GM18505 (cell line): Measurements from ENCODE around the gene ASB2.

Experiments
- ATAC-seq: cut with Tn5 transposase; IDR thresholded peaks from one replicate; pipeline ENCODE4 v1.9.1; 2021; ENCODE audit not compliant: unreplicated experiment
- POLR2A ChIP-seq: IDR thresholded peaks from 4 replicates; pipeline ENCODE4 v1.6.1; 2011; ENCODE audit warnings: borderline replicate concordance; ENCODE audit not compliant: insufficient read depth, insufficient read length; ENCODE audit errors: extremely low read depth

ASB2 gene

DNA sequence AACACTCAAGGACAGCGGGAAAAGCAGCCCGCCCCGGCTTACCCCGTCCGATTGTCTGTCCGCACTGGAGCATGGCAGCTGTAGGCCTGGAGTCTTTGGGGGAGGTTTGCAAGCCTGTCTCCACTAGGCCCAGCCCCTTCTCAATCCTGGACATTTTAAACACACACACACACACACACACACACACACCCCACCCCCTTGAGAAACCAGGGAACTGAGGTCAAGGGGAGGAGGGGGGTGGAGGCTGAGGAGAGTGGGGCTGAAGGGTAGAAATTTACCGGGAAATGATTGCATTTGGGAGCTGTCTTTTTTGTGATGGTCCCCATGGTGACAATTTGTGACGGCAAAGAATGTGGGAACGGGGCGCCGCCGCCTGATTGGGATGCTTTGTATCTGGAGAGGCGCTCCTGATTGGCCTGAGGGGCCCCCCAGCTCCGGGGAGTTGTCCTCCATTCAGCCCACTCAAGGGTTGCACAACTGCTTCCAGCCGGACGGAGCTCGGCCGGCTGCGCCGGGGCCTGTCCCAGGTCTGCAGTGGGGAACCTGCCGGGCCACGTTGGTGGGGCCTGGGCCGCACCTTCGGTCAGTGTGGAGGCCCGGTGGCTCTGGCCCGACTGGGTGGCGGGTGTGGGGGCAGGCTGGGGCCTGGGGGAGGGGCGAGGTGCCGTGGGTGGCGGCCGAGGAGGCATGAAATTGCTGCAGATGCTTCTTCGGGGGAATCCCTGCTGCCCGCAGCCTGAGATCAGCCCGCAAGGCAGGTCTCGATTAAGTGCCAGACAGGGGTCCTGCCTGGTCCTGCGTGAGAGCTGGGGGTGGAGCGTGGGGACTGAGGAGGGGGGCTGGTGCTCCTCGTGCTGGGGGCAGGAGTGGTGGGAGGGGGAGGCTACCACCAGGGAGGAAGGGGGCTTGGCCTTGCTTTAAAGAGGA, 49.2 kb downstream of the ASB2 start, which contains the start of gene FAM181A:
FAM181A (plus strand) TSS at position 472 of the 927 bp plus-strand sequence. CDS start 942 bp downstream, outside the sequence.
- TF ChIP-seq POLR2A, result no peak
- ATAC-seq, result no peak

DNA sequence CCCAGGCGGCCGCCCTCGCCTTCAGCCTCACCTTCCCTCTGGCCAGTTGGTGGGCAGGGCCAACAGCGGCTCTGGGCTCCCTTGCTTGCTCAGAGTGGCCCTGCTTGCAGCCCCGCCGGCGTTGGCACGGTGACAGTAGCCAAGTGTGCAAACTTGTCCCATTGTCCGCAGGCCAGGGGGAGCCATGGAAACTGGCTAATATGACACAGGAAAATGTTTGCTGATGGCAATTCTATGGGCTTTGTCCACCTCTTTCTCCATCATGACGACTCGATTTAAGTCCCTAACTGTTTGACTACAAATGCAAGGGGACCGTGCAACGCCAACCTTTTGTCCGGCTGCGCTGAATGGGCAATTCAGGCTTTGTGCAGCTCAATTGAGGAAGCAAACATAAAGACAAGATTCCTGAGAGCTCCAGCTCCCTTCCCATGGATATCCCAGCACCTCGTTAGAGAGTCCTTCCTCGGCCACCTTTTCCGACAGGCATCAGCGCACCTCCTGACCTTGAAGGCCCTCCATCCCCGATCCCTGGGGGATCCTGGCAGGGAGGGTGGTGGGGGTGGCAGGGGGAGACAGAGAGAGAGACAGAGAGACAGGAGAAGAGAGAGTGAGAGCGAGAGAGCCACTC, 50.0 kb downstream of the ASB2 start:
- TF ChIP-seq POLR2A, result no peak

DNA sequence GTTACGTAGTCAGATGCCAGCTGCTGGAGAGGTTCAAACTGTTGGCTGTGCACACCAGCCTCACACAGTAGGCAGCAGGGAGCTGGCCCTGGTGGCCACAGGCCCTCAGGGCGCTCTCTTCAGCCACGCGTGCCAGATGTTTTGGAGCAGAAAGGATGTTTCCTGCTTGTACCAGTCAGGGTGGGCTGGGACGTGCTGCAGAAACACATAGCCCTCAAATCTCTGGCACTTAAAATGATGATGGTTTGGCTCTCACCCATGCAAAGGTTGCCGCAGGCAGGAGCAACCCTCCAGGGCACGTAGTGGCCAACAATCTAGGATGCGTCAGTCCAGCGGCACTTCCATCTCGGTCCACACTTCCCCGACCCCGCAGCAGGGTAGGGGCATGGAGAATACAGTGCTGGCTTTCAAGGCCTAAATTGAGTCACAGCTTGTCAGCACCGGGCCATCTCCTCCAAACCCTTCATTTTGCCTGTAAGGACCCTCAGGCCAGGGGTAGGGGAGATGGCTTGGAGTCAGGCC, 50.9 kb downstream of the ASB2 start:
- no peak for ATAC-seq
- TF ChIP-seq POLR2A, result no peak

More for the DNA sequence above, 50.0 kb downstream of the ASB2 start:
- ATAC-seq, result no peak

DNA sequence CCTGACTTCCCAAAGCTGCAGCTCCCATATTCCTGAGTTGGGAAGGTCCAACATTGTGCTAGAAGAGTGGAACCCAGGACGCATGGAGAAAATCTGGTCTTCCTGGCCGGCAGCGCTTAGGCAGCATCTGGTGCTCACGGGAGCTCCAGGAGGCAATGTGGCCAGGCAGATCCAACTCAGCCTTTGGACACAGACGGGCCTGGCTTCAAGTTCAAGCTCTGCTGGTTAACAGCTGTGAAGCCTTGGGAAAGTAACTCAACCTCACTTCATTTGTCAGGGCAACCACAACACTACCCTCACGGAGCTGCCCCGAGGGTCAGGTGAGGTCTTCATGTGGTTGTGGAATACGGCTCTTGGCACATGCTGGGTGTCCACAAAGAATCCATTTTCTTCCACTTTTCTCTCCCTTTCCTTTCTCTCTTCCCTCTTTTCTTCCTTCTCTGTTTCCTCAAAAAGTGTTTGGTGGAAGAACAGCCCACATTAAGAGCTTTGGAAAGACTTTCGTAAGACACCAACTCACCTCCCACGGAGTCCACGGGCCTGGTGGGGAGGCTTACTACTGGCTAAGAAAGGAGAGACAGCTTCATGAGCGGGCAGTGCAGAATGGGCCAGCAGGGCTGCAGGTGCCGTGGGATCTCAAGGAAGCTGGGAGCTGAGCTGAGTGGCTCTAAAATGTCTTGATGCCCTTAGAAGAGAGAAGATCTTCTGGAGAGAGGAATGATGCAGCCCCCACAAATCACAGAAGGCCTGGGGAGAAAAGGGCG, 51.6 kb downstream of the ASB2 start:
- TF ChIP-seq POLR2A, result no peak

DNA sequence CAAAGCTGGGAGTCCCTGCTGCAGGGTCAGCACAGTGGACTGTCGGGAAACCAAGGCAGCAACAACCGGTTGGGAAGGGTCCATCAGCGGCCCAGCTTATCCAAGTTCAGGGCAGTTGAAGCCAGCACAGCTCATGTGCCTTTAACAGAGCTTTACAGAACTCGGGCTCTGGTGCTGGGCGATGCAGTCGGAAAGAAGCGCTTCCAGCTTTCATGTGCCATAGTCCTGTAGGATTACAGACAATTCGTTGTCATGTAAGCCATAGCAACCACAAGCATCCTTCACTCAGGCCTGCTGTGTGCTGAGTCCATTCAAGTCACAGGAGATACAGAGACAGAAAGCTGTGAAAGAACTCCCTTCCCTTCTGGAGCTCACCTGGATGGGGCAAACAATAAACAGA, 52.7 kb downstream of the ASB2 start:
- TF ChIP-seq POLR2A, result no peak
- no peak for ATAC-seq

More for the DNA sequence above, 51.6 kb downstream of the ASB2 start:
- no peak for ATAC-seq

DNA sequence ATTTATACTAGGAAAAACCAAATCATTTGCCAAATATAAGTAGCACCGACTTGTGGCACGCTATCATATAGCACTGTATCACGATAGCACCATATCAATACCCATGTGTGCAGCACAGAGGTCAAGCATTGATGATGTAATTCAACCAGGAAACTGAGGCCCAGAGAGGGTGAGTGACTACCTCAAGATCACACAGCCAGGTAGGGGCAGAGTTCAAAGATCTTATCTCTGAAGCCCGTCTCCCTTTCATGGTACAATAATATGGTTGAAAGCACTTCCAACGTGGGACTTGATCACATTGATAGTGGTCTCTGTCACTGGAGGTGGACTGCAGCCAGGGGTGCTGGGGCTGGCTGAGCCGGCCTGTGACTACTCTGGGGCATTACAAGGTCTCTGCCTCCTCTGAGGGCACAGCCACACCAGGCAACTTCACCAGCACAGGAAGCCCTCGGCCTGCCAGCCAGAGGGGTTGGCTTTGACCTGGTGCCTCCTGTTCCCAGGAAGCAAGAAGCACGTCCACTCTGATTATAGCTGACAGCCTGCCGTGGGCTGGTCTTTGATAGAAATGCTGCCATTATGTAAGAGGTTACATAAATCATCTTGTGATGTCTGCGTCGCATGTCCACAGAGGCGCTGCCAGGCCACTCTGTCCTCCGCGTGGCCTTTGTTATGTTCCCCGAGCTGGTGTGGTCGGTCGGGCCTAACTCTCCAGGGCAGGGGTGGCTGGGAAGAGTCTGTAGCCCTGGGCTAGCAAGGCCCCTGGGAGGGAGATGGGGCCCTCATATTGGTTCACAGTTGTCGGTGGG, 55.2 kb downstream of the ASB2 start:
- no peak for TF ChIP-seq POLR2A
- ATAC-seq, result no peak

DNA sequence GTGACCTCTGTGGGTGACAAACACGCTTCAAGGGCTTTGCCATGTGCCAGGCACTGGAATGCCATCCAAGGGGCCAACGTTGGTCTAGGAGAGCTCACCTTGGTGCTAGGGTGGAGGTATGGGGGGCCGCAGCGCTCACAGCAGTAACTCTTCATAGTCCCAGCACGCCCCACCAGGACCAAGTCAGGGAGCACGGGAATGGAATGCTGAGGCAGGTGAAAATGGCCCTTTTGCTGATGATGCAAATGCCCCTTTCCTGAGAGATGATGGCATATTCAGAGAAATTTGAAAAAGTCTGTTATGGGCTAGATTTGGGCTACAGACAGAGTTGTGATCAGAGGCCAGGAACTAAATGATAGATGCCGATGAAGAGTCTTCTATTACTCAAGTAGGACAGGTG, 59.2 kb downstream of the ASB2 start:
- ATAC-seq, result no peak
- TF ChIP-seq POLR2A, result no peak

DNA sequence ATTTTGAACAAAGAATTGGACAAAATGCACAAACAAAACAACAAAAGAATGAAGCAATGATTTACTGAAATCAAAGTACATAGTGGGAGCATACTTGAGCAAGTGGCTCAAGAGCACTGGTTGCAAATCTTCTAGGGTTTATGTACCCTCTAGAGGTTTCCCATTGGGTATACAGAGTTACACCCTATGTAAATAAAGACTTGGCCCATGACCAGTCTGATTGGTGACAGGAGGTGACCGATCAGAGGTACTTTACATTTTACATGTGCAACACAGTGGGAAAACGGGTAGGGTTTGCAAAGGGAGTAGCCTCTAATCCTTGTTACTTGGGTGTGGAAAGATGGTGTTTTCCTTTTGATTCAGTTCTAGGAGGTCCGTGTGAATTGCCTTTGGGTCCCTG, 59.9 kb downstream of the ASB2 start:
- ATAC-seq, result no peak
- TF ChIP-seq POLR2A, result no peak

DNA sequence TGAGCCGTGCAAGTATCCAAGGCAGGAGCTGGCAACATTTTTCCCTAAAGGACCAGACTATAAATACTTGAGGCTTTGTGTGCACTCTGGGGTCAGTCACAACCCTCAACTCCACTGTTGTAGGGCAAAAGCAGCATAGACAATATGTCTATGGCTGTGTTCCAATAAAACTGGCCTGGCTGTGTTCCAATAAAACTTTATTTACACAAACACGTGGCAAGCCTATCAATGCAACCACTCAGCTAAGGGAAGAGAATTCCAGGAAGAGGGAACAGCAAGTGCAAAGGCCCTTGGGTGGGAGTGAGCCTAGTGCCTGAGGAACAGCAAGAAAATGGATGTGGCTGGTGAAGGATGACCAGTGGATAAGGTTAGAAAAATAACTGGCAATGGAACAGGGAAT, 60.6 kb downstream of the ASB2 start:
- ATAC-seq, result no peak
- no peak for TF ChIP-seq POLR2A

DNA sequence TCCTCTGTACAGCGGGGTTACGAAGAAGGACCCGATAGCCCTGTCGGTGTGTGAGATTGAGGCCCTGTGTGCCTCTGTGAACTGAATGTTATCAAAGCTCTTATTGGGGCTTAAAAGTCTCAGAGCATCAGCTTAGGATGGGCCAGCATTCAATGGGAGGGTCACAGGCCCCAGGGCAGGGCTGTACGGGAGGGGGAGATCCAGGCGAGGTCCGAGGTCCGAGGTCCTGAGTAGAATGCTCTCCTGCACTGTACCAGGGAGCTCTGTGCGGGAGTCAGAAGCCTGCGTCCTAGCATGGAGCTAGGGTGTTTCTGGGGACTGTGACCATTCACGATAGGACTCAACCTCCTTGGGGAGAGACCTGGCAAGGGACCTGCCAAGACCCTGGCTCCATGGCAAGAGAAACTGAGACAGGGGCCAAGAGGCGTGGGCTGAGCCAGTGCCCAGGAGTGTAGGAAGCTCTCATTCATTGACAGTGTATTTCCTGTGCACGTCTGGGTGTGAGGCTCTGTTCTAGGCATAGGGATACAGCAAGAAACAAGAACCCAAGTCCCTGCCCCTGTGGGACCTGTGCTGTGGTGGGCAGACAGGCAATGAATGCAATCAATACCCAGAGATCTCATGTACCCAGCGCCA, 61.2 kb downstream of the ASB2 start:
- ATAC-seq, result no peak
- no peak for TF ChIP-seq POLR2A

DNA sequence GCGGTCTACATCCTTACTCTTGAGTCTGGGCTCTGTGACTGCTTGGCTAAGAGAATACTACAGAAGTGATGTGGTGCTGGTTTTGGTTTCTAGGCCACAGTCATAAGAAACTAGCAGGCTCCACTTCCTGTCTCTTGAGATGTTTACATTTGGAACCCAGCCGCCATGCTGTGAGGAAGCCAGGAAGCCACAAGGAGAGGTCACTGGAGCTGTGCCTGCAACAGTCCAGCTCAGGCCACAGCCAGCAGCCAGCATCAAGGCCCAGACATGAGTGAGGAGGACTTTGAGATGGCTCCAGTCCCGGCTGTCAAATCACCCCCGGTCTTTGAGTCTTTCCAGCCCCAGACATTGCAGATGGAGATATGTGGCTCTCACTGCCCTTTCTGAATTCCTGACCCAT, 62.1 kb downstream of the ASB2 start:
- no peak for TF ChIP-seq POLR2A
- ATAC-seq, result no peak

DNA sequence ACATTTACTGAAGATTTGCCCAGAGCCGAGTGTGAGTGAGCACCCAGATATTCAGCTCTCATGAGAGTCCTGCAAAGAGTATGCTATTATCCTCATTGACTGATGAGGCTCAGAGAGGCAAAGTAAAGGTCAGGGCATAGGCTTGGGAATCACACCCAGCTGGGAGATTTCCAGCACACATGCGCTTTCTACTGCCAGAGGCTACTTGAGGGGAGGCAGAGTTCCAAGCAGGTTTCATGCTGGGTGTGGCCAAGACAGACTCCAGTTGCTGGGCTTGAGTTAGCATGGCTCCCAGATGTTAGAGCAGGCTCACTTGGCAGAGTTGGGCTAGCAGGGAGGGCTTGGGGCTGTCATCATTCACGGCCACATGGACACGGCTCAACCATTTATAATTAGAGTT, 63.6 kb downstream of the ASB2 start:
- ATAC-seq, result no peak
- no peak for TF ChIP-seq POLR2A
